NAMALWA (cell line): ENCODE data around the gene LRMDA.

Experiments
- DNase-seq: peaks from one replicate; pipeline ENCODE4 v3.0.0-alpha.2; 2015; ENCODE audit warnings: low spot score

Gene LRMDA

DNA sequence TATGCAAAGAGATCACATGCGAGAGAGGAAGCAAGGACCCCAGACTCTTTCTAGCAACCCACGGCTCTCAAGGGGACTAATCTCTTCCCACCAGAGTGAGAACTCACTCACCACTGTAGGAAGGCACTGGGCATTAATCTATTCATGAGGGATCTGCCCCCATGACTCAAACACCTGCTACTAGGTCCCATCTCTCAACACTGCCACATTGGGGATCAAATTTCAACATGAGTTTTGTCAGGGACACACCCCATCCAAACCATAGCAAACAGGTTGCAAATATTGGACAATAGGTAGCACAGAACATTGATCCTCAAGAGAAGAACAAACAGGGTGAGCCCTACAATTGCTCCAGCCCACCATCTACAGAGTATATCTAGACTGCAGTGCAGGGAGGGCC is 740.6 kb downstream of the LRMDA start:
- no peak for DNase-seq

GRCh38 chr10:76175533-76176165 is 744.2 kb downstream of the LRMDA start:
- DNase-seq: no peak

- DNase-seq: no peak
Observed at GRCh38 chr10:76176166-76176550, 744.7 kb downstream of the LRMDA start.

- no peak for DNase-seq
Observed at GRCh38 chr10:76177936-76178335, 746.5 kb downstream of the LRMDA start.

DNA sequence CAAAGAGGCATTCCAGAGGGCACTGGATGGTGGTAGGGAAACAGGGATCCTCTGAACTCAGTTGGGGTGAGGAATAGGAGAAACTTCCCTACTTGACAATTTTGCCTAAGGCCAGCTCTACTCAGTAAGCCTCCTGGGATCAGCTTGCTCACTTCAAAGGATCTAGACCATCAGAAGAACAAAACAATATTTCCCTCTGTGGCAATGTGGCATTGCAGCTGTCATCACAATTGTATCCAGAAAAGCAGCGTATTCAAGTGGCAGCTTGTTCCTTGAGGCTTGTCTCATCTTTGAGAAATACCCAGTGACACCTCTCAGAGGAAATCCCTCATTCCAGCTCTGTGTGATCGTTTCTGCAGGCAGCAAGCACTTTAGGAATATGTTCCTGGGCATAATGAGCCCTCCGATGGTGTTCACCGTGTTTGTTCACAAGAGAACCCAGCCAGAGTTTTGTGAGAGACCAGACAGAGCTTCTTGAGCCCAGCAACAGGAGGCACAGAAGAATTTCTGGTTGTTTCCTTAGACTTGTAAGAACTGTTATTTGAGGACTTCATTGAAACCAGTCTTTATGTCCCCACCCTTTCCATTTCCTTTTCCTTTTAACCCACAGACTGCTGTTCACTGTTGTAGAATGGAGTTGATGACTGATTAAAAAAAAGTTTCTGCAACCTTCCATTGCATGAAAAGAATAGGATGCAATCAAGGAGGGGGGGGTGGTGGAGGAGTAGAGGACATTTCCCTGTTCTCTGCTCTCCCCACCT is 747.3 kb downstream of the LRMDA start:
- no peak for DNase-seq

- no peak for DNase-seq
Observed at GRCh38 chr10:76179806-76180205, 748.4 kb downstream of the LRMDA start.

DNA sequence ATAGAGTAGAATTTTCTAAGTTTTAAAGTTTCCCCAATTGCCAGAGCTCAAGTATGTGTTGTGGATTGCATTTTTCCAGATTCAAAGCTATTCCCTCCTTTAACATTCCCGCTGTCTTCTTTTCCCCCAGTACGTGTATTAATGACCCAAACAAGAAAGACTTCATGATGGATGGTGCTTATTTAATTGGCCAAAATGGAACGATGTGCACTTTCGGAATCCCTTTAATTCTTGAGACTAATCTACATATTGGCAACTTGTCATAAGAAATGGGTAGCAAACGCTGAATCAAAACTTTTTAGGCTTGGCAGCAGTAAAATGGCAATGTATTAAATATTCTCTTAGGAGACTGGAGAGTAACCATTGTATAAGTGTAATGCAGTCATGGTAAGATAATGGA is 753.2 kb downstream of the LRMDA start:
- DNase-seq: no peak

DNA sequence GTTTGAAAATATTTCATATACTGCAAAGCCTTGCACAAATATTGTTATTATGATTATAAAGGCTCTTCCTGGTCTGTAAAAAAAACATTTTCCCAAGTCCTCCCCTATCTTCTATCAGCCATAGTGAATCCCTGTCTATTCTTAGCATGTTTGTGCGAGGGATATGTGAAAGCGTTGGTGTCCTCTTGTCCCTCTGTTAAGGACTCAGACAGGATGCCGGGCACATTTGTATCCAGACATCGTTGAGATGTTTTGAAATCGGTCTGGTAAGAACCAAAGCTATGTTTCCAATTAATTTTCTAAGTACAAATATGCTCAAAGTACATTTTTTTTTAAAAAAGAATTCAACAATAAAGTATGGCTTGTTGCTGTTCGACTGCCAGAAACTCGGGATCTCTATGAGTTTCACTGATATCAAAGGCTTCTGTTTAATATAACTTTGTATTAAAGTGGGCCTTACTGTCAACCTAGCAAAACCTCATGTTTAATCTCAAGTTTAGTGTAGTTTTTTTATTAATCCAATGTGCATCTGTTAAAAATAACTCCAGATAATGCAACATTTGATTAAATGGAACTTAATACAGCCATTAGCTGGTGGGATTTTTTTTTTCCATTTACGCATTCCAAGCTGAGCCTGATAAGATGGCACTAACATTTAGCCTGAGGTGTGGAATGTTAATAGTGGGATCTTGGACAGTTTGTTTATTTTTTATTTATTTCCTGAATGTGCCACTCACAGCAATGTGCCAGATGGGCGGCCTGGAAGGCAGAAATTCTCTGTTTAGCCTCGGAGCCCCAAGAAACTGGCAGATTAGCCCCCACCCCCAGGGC is 754.3 kb downstream of the LRMDA start:
- DNase-seq: no peak

- no peak for DNase-seq
Observed at GRCh38 chr10:76188216-76188615, 756.8 kb downstream of the LRMDA start.

- DNase-seq: no peak
Observed at GRCh38 chr10:76190634-76191270, 759.3 kb downstream of the LRMDA start.

- DNase-seq: no peak
Observed at GRCh38 chr10:76191336-76191735, 759.9 kb downstream of the LRMDA start.

- no peak for DNase-seq
Observed at GRCh38 chr10:76192151-76192550, 760.7 kb downstream of the LRMDA start.

DNA sequence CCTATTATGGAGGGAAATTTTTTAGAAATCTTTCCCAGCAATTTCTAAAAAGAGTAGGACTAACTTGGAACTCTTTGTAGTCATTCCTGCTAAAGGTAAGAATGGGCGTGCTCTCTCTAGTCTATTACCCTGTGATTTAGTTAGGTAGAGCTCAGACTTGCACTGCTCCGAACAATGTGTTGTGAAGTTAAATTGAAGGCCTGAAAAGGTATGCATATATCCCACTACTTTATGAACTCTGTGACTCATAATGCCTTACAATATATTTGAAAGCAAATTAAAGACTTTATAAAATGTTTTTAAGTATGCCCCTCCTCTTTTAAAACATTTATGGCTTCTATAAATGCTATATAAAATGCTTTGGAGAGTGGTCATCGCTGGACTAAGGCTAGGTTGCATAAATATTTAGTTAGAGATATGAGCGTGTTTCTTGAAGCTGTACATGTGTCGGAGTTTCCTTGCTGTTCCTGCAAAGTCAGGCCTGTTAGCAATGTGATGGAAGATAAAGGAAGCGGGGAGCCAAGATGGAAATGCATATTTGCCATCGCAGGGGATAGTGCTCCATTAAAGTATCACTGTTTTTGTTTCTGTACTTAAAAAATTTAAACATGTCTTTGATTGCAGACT is 761.4 kb downstream of the LRMDA start:
- DNase-seq: no peak

DNA sequence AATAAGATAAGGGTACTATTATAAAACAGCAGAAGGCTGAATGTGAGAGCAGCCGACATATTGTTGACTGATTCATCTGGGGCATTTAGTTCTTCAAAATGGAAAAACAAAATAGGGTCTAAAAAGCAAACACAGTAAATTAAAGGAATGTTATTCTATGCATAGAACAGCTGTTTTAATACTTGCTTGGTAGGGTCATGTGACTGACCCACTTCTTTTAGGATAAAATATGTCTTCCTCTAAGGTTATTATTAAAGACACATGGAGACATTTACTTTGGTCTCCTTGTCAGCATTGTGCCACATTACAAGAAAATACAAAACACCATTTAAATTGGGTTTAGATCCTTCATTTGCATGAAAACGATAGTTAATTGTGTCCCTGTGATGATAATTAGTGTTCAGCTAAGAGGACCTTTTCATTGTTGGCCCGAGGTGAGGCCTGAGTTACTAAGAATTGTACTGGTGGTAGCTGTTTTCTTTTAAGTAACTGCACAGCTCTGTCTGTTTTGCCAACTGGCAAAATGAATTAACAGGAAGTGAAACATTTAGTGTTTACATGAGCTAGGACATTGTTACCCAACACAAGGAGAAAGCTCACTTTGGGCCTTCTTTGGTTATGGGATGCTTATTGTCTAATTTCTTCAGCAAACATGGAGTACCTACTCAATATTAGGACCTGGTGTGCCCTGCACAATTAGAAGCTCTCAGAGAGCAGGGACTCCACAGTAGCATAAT is 764.4 kb downstream of the LRMDA start:
- DNase-seq: no peak

DNA sequence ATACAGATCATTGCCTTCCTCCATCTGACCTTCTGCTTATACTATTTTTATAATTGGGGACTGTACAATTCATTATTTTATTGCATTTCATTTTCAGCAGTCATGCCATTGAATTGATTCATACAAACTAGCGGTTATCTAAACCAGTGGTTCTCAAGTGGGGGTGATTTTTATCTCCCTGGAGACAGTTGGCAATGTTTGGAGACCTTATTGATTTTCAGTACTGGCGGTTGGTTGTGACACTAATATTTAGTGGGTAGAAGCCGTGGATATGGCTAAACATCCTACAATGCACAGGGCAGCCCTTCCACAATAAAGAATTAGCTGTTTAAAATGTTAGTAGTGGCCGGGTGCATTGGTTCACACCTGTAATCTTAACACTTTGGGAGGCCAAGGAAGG is 765.9 kb downstream of the LRMDA start:
- DNase-seq: no peak

DNA sequence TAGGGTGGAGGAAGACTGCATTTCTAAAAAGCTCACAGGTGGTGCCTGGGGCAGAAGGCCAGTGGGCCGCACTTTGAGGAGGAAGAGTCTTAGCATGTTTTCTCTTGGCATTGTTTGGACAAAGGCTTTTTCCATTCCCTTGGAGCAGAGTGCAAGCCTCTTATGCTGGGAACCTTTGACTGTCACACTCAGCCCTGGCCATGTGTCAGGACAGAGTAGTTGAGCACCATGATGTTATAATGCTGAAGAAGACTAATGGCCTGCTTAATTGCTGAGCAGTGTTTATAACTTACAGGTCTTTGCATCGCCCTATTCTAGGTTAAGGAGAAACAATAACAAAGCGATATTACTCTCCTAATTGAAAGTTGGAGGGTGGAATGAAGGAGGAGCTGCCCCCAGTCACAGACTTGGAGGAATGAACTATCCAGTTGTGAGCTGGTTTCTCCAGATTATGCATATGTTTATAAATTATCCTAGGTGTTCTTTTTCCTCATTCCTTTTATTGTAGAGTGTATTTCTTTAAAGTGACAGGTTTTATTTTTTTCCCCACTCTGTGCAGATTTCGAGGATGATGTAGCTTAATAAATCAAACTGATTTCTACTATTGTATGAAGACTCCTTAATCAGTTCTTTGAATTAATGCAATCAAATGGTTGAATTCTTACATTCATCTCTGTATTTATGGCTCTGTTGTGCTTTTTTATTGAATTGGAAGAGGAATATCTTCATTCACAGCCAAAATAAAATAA is 767.0 kb downstream of the LRMDA start:
- DNase-seq: no peak

DNA sequence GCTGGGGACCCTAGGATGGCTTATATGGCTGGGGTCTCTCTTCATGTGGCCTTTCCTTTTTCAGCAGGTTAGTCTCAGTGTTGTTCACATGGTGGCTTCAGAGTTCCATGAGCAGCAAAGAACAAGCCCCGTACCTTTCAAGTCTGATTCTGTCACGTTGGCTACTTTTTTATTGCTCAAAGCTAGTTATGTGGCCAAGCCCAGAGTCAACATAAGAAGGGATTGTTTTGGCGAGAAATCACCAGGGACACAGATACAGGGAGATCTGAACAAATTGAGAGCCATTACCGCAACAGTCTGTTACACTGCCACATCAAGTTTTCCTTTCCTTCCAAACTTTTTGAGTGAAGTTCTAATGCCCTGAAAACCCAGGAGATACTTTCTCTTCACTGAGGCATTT is 770.5 kb downstream of the LRMDA start:
- DNase-seq: no peak

DNA sequence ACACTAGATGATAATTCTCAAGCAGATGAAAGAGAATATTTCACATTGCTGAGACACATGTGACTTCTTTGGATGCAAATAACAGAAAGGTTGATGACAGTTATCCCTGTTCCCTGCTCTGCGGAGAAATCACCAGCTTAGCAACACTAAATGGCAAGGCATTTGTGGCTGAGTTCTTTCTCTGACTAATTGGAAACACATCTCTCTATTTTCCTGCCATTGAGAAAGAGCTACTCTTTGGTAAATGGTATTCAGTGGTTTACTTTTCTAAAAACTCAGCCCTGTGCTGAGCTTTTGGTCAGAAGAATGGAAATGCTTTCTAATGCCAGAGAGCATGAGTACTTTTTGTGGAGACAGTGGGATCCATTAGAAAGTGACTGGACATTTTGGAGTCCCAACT is 771.4 kb downstream of the LRMDA start:
- no peak for DNase-seq

DNA sequence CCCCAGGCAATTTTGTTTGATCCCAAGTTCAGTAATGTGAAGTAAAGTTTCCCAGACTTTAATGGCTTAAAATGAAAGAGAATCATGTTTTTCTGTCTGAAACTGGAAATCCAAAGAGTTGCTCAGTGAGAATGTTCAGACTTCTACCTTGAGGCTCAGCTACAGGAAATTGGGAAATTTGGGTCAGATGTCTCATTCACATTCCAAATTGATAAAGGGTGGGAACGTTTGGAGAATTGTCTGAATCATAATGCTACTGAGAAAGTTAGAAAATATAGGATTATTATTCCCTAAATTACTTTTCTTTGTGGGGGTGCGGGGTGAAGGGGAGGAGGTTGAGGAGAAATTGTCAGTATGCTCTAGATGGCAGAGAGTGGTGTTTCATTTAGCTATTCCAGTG is 773.9 kb downstream of the LRMDA start:
- no peak for DNase-seq

- no peak for DNase-seq
Observed at GRCh38 chr10:76206797-76207352, 775.5 kb downstream of the LRMDA start.
